ENCODE results near the gene NPTN.

DNA sequence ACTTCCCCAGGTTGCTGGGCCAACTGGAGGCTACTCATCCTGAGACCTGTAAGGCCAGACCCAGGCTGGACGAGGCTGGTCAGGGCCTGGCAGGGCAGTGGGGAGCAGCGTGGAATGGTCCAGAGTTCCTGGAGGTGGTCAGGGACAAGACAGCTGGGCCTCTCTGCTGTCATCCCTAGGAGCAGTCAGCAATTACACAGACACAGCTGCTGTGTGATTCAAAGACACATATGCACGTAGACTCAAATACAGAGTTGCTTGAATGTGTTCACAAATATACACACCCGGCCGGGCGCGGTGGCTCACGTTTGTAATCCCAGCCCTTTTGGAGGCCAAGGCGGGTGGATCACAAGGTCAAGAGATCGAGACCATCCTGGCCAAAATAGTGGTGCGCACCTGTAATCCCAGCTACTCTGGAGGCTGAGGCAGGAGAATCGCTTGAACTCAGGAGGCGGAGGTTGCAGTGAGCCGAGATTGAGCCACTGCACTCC, 49.5 kb upstream of the NPTN start:
- TF ChIP-seq CTCF (IDR thresholded peaks at IDR 0.05): no peak
- no peak for TF ChIP-seq POLR2A (IDR thresholded peaks at IDR 0.05)
- no peak for TF ChIP-seq POLR2AphosphoS5 (IDR thresholded peaks at IDR 0.05)

Measured in breast epithelium (tissue), 3 donors.